ENCODE measurements around the gene PTGIS. TPM values are rescaled to one million over a fixed set of nuclear protein-coding genes. Genes with fewer than 3 reads are reported as not detected.

Gene PTGIS
- total and polyA plus RNA-seq, 2 of the 4 experiments (the other 2 are of a cell fraction), result 1.6 to 2.6 TPM

- Histone ChIP-seq H4K8ac (ENCODE audit: low read depth in 2 of 2, low read length in 2 of 2) (no peak overlapping the region), H3K4me3 (ENCODE audit: insufficient read depth, low read depth, low read length) (no peak overlapping the region), H3K4ac (ENCODE audit: low read depth, low read length) (no peak overlapping the region), H2BK15ac (ENCODE audit: low read depth, low read length) (no peak overlapping the region; the same call in 2 of the 3 replicates), H3K27ac (ENCODE audit: insufficient read depth, low read length) (no peak overlapping the region), H3K4me1 (ENCODE audit: control insufficient read depth, insufficient read depth, low read length) (peaks cover 8% of the 10 kb centered on the region), H3K9me1 (ENCODE audit: insufficient read depth, low read length) (no peaks in the 10 kb centered on the region), H3K9ac (ENCODE audit: low read depth, low read length) (no peak overlapping the region), H4K91ac (ENCODE audit: insufficient read depth, low read depth, low read length) (peak overlapping the region; percentile 47; the same call in 1 of the 2 replicates), H2AK9ac (replicated peaks; ENCODE audit: low read depth, low read length, poor library complexity) (no peak overlapping the region), H3K9me3 (ENCODE audit: control insufficient read depth, insufficient read depth, low read length) (no peaks in the 10 kb centered on the region), H2BK5ac (ENCODE audit: low read depth, low read length, poor library complexity, severe bottlenecking) (no peak overlapping the region), H4K5ac (ENCODE audit: low read depth, low read length) (no peak overlapping the region), H3K27me3 (ENCODE audit: control insufficient read depth, insufficient read depth, low read length) (peaks cover 4% of the 10 kb centered on the region; the same call in 1 of the 2 replicates), H2BK20ac (ENCODE audit: low read depth, low read length) (no peak overlapping the region), H2AFZ (replicated peaks; ENCODE audit: low read length, poor library complexity) (peak overlapping the region; percentile 40), H3K18ac (ENCODE audit: low read depth, low read length) (no peak overlapping the region), H3K79me1 (ENCODE audit: low read depth in 1 of 2, low read length in 2 of 2) (no peaks in the 10 kb centered on the region), H4K20me1 (ENCODE audit: insufficient read depth, low read length) (no peaks in the 10 kb centered on the region), H2BK120ac (ENCODE audit: low read depth, low read length) (no peak overlapping the region; the same call in 1 of the 2 replicates), H3K23ac (ENCODE audit: low read depth, low read length) (no peak overlapping the region), H3K14ac (replicated peaks; ENCODE audit: low read depth, low read length) (no peak overlapping the region), H3K4me2 (ENCODE audit: low read depth, low read length) (no peak overlapping the region), H3K56ac (ENCODE audit: extremely low read depth, insufficient read depth, low read length) (no peak overlapping the region), H2AK5ac (ENCODE audit: low read depth, low read length) (no peak overlapping the region), H3K36me3 (ENCODE audit: control insufficient read depth, insufficient read depth, low read length) (no peaks in the 10 kb centered on the region)
- TF ChIP-seq ELK1 (IDR thresholded peaks at IDR 0.05; ENCODE audit: borderline replicate concordance, low read depth, low read length) (no peak), CEBPB (IDR thresholded peaks at IDR 0.05; ENCODE audit: low read depth, low read length) (no peak), RCOR1 (IDR thresholded peaks at IDR 0.05; ENCODE audit: insufficient replicate concordance, low read length) (no peak), RFX5 (IDR thresholded peaks at IDR 0.05; ENCODE audit: low read depth, low read length) (no peak), FOS (IDR thresholded peaks at IDR 0.05; ENCODE audit: low read depth, low read length) (no peak), CHD1 (IDR thresholded peaks at IDR 0.05; ENCODE audit: low read depth, low read length) (no peak), MAZ (IDR thresholded peaks at IDR 0.05; ENCODE audit: borderline replicate concordance, low read depth, low read length) (no peak), MXI1 (IDR thresholded peaks at IDR 0.05; ENCODE audit: borderline replicate concordance, low read depth, low read length) (no peak), RAD21 (IDR thresholded peaks at IDR 0.05; ENCODE audit: low read length) (peak; percentile 46), SMC3 (IDR thresholded peaks at IDR 0.05; ENCODE audit: low read depth, low read length) (peak; percentile 36; the same call in 1 of the 2 replicates), NFE2L2 (IDR thresholded peaks at IDR 0.05; ENCODE audit: low read depth, low read length) (no peak), MAFK (IDR thresholded peaks at IDR 0.05; ENCODE audit: low read depth, low read length) (no peak), BHLHE40 (IDR thresholded peaks at IDR 0.05; ENCODE audit: low read depth, low read length) (no peak), CTCF (conservative IDR thresholded peaks at IDR 0.05; ENCODE audit: low read depth, low read length) (peak; percentile 46), POLR2A (IDR thresholded peaks at IDR 0.05; ENCODE audit: low read depth, low read length) (no peak), USF2 (IDR thresholded peaks at IDR 0.05; ENCODE audit: low read depth, low read length) (no peak)
- DNase-seq, result peak; percentile 45
- BruUV-seq (replicated peaks), result no TSS peak
- CTCF ChIA-PET, result interaction anchor here (0.7 to 1.0 kb wide), 2 partner anchors 53 to 61 kb away, joined by 4 read pairs; no protein-coding TSS in a partner anchor
- peak; percentile 53; the same call in 1 of the 2 replicates for ATAC-seq (ENCODE audit: low read depth)
- POLR2A ChIA-PET (ENCODE audit: unreplicated experiment), result no interaction called here
- in situ Hi-C loops (cut with MboI; ENCODE audit: low sequenced_read_pairs) (loop anchor here (25.0 kb wide), 1 partner anchor 484 kb away; no protein-coding TSS in a partner anchor), dilution Hi-C loops (cut with HindIII; ENCODE audit: low sequenced_read_pairs, unreplicated experiment) (no loop called here), intact Hi-C loops (cut with micrococcal nuclease) (no loop called here)
- 62% methylated on average over 9 of the region's 11 CpGs; no CpG with 5 or more reads in 1 of the 2 experiments for WGBS, 2 experiments (ENCODE audit: extremely low coverage in 2 of 2, insufficient read length in 1 of 2)
These were observed 35.3 kb upstream of the PTGIS start for GRCh38 chr20:49603209-49603627.
